ENCODE data around the gene SP8. TPM values are rescaled to one million over a fixed set of nuclear protein-coding genes. Genes with fewer than 3 reads are reported as not detected.
"Not testable (repeated sequence)": the region's sequence is repeated elsewhere in the genome, so short reads cannot be mapped to it uniquely, and the experiment has no call there.

SP8 gene
- not detected for total RNA-seq

DNA sequence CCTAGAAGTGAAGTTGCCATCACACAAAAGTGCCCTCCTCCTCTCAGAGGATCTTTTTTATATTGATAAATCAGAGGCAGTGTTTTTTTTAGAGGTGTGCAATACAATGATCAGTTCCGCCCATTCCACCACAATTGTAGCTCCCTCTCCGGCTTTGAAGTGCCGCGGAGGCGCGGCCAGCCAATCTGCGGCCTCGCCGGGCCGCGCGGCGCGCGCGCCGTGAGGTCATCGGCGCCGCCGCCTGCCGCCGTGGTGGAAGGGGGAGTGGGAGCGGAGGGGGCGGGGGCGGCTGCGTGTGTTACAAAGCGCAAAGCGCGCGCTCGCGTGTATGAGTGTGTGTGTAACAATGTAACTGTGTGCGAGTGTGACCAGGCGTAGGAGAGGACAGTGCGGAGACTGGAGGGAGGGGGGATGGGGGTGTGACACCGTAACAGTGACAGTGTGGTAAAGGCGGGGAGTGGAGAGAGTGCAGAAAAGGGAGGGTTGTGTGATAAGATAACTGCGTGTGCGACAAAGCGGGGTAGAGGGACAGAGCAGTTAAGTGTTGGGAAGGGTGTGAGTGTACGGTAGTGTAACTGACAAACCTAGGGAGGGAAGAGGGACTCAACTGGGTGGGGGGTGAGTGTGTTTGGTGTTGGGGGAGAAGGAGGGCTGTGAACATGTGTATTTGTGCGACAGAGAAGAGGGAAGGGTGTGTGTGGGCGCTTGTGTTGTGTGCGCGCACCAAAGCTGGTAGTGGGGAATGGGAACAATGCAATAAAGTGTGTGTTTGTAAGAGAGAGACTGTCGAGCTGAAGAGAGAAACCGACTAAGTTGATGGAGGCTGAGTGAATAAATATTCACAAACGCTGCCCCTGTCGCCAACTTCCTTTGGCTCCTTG is at the start of gene SP8:
TSS of gene SP8 (minus strand) at position 108 of the 881 bp plus-strand sequence. CDS start at position 20, 88 bp downstream.
- H3K36me3 Mint-ChIP-seq (ENCODE audit: low read depth): peaks cover 7% of the 10 kb centered on the region
- peak within 1 kb of the TSS; percentile 63 for H3K4me3 Mint-ChIP-seq
- CTCF ChIA-PET: no interaction called here
- H3K4me1 Mint-ChIP-seq: peaks cover 18% of the 10 kb centered on the region
- peak within 1 kb of the TSS; percentile 78 for H3K27ac Mint-ChIP-seq
- POLR2A ChIA-PET: interaction anchor here (0.6 kb wide), 1 partner anchor 380 kb away, joined by 5 read pairs; no protein-coding TSS in a partner anchor
- peaks cover 13% of the 10 kb centered on the region for H3K9me3 Mint-ChIP-seq
- peaks cover 76% of the 10 kb centered on the region for H3K27me3 Mint-ChIP-seq
- no peak for DNase-seq

DNA sequence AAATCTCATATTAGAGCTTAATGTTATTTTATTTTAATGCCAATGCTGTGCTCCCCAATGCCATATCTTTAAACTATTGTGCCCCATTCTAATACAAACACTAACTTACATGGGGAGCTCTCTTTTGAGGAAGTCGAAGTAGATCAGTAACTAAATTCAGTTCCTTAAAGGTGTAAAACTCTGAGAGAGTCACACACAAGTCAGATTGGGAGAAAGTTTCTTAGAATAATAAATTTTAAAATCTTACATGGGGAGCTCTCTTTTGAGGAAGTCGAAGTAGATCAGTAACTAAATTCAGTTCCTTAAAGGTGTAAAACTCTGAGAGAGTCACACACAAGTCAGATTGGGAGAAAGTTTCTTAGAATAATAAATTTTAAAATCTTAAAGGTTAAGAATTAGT is 49.7 kb upstream of the SP8 start:
- CTCF ChIA-PET; H3K4me3 Mint-ChIP-seq; POLR2A ChIA-PET; H3K27ac Mint-ChIP-seq; H3K27me3 Mint-ChIP-seq; H3K36me3 Mint-ChIP-seq (ENCODE audit: low read depth); H3K4me1 Mint-ChIP-seq; DNase-seq; H3K9me3 Mint-ChIP-seq: not testable (repeated sequence)

DNA sequence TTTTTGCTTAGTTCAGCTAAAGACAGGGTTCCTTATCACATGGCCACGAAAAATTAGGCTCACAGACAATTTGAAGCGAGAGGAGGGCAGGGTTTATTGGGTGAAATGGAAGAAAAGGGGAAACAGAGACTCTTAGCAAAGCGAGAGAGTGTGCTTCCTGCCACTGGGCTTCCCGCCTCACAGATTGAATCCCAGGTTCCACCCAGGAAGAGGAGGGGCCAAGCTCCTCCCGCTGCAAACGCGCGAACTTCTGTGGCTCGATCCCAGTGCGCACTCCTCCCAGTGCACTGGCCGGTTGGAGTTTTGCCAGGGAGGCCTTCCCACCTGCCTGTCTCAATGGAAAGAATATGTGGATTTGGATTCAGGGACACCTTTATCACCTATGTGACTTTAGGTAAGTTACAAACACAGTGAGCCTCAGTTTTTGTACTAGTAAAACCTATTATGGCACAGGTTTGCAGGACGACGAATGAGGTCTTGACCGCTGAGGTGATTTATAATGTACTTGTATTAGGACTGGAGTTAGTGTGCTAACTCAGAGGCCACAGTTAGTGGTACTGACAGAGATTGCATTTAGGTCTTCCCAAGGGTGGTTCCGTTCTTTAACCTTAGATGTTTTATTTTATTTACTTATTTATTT is 48.5 kb upstream of the SP8 start:
- no peaks in the 10 kb centered on the region for H3K36me3 Mint-ChIP-seq (ENCODE audit: low read depth)
- H3K9me3 Mint-ChIP-seq: no peaks in the 10 kb centered on the region
- CTCF ChIA-PET: interaction anchor here (0.6 kb wide), 1 partner anchor 181 kb away, joined by 3 read pairs; no protein-coding TSS in a partner anchor
- H3K4me1 Mint-ChIP-seq: no peaks in the 10 kb centered on the region
- POLR2A ChIA-PET: no interaction called here
- DNase-seq: no peak
- no peaks in the 10 kb centered on the region for H3K27me3 Mint-ChIP-seq
- no peak overlapping the region for H3K4me3 Mint-ChIP-seq
- no peak overlapping the region for H3K27ac Mint-ChIP-seq

DNA sequence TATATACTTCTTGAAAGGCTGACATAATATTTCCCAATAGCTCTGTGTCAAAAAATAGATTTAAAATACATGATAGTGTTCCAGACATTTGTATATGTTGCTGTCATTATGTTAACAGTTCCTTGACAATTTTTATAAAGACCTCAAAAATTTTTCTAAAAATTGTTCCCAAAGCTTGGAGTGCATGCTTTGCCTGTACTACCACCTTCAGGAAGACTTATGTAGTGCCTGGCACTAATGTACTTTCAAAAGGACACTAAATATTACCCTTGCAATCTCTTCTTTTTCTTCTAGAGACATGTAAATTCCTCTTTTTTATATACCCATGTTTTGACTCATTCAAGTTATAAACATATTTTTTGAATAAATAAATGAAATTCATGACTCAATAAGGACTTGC is 48.0 kb upstream of the SP8 start:
- no peaks in the 10 kb centered on the region for H3K36me3 Mint-ChIP-seq (ENCODE audit: low read depth)
- H3K27me3 Mint-ChIP-seq: no peaks in the 10 kb centered on the region
- ChIA-PET CTCF (no interaction called here), POLR2A (no interaction called here)
- H3K9me3 Mint-ChIP-seq: no peaks in the 10 kb centered on the region
- DNase-seq: no peak
- H3K4me3 Mint-ChIP-seq: no peak overlapping the region
- no peak overlapping the region for H3K27ac Mint-ChIP-seq
- H3K4me1 Mint-ChIP-seq: no peaks in the 10 kb centered on the region

DNA sequence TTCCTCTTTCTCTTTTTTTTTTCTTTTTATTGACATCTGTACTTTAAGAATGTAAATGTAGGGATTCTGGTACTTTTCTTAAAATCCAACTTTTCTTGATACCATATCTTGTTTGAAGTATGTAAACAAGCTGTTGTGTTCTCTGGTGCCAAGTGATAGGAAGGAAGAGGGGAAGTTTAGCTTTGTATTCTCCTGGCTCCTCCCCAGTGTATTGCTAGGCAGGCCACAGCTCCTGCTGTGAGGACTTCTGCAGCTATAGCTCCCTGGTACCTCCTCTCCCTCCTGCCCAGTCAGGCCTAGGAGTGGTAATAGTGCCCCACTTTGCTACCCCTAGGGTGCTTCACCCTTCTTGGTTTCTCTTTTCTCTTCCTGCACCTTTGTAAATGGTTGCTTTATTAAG is 45.3 kb upstream of the SP8 start:
- no peak overlapping the region for H3K4me3 Mint-ChIP-seq
- CTCF ChIA-PET: interaction anchor here (0.6 kb wide), 1 partner anchor 1766 kb away, joined by 5 read pairs; no protein-coding TSS in a partner anchor
- no peaks in the 10 kb centered on the region for H3K27me3 Mint-ChIP-seq
- H3K36me3 Mint-ChIP-seq (ENCODE audit: low read depth): no peaks in the 10 kb centered on the region
- no peaks in the 10 kb centered on the region for H3K4me1 Mint-ChIP-seq
- POLR2A ChIA-PET: no interaction called here
- H3K9me3 Mint-ChIP-seq: no peaks in the 10 kb centered on the region
- DNase-seq: no peak
- H3K27ac Mint-ChIP-seq: no peak overlapping the region

DNA sequence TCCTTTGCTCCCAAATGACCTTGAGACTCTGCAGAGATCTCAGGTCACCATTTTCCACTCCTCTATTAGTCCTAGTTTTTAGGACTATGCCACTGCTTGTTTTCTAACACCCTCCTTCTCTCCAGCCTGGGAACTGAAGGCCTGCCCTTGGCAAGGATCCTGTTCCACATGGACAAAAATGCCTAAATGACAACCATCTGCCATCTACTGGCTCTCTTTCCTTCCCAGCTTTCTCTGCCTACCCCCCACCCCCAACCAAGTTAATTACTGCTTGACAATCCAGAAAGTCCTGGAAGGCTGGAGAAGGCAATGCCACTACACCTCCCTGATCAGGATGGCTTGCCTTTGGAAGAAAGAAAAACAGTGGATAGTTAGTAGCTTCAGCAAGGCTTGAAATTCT is 44.8 kb upstream of the SP8 start:
- POLR2A ChIA-PET: no interaction called here
- CTCF ChIA-PET: interaction anchor here (0.6 kb wide), 1 partner anchor 1767 kb away, joined by 5 read pairs; no protein-coding TSS in a partner anchor
- no peak for DNase-seq
- H3K9me3 Mint-ChIP-seq: no peaks in the 10 kb centered on the region
- no peaks in the 10 kb centered on the region for H3K27me3 Mint-ChIP-seq
- no peak overlapping the region for H3K27ac Mint-ChIP-seq
- no peaks in the 10 kb centered on the region for H3K36me3 Mint-ChIP-seq (ENCODE audit: low read depth)
- no peaks in the 10 kb centered on the region for H3K4me1 Mint-ChIP-seq
- H3K4me3 Mint-ChIP-seq: no peak overlapping the region

DNA sequence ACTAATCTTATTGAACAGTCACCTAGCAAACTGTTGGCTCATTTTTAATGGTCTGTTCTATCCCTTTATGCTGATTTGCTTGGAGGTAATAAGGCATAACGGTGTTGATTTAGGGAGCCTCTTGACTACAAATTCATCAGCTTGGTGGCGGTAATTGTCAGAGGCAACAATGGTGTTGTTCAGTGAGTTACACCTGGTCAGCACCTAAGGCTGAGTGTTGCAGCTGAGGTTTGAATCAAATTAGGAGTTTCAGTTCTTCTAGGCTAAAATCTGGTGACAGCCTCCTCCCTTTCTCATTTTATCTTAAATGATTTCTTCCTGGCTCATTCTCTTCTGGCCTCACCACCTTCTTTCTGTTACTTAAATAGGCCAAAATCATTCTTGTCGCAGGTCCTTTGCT is 42.3 kb upstream of the SP8 start:
- CTCF ChIA-PET: interaction anchor here (0.6 to 0.8 kb wide), 2 partner anchors 444 to 469 kb away, joined by 3 to 4 read pairs; no protein-coding TSS in a partner anchor
- no peaks in the 10 kb centered on the region for H3K36me3 Mint-ChIP-seq (ENCODE audit: low read depth)
- DNase-seq: no peak
- H3K4me3 Mint-ChIP-seq: no peak overlapping the region
- no peaks in the 10 kb centered on the region for H3K9me3 Mint-ChIP-seq
- H3K27ac Mint-ChIP-seq: no peak overlapping the region
- POLR2A ChIA-PET: no interaction called here
- H3K4me1 Mint-ChIP-seq: no peaks in the 10 kb centered on the region
- no peaks in the 10 kb centered on the region for H3K27me3 Mint-ChIP-seq

DNA sequence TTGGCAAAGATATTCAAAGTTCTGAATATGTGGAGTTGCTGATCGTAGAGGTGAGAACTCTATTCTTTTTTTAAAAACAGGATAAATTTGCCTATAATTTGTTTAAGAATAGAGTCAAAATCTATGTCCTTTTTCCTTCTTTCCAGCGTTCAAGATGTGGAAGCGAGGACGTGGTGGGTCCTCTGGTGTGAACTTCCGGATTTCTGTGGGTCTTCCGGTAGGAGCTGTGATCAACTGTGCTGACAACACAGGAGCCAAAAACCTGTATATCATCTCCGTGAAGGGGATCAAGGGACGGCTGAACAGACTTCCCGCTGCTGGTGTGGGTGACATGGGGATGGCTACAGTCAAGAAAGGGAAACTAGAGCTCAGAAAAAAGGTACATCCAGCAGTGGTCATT is 40.5 kb upstream of the SP8 start:
- Mint-ChIP-seq H3K4me1 (no peaks in the 10 kb centered on the region), H3K27me3 (no peaks in the 10 kb centered on the region), H3K9me3 (no peaks in the 10 kb centered on the region), H3K36me3 (ENCODE audit: low read depth) (no peaks in the 10 kb centered on the region), H3K27ac (no peak overlapping the region), H3K4me3 (no peak overlapping the region)
- DNase-seq: no peak
- CTCF ChIA-PET: no interaction called here
- POLR2A ChIA-PET: no interaction called here

DNA sequence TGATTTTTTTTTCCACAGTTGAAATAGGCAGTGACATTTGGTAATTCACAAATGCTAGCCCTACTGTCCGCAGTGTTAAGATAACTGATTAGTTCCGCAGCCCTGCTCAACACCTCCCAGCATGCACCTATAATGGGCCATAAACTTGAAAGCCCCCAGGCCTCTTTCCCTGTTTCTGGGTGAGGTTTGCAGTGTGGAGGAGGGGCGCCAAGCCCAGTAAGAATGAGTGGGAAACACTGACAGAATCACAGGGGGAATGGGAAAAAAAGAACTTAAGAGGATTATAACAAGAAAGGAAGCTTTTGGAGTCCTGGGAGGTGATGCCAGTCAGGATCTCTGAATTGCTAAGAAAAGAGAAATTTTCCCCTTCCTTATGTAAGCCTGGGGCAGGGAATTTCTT is 39.6 kb upstream of the SP8 start:
- Mint-ChIP-seq H3K27ac (no peak overlapping the region), H3K27me3 (no peaks in the 10 kb centered on the region), H3K9me3 (no peaks in the 10 kb centered on the region), H3K4me1 (no peaks in the 10 kb centered on the region), H3K36me3 (ENCODE audit: low read depth) (no peaks in the 10 kb centered on the region), H3K4me3 (no peak overlapping the region)
- CTCF ChIA-PET: no interaction called here
- POLR2A ChIA-PET: no interaction called here
- DNase-seq: no peak

DNA sequence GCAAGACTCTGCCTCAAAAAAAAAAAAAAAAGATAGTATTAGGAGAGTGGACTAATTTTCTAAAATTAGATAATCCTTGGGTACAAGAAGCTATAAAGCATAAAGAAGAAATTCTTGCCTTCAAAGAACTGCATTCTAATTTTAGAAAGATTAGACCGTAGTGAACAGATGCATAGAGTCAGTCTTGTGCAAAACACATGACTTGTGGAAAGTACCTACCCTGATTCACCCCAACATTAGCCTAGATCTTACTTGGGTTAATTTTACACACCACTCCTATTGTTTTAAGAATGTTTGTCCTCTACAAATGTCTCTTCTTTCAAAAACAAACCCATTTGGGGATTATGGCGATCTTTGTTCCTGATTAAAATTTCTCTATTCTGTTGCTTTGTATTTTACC is 38.9 kb upstream of the SP8 start:
- H3K9me3 Mint-ChIP-seq: no peaks in the 10 kb centered on the region
- H3K4me3 Mint-ChIP-seq: no peak overlapping the region
- no peaks in the 10 kb centered on the region for H3K4me1 Mint-ChIP-seq
- H3K27me3 Mint-ChIP-seq: no peaks in the 10 kb centered on the region
- no peak overlapping the region for H3K27ac Mint-ChIP-seq
- no peak for DNase-seq
- ChIA-PET CTCF (no interaction called here), POLR2A (no interaction called here)
- no peaks in the 10 kb centered on the region for H3K36me3 Mint-ChIP-seq (ENCODE audit: low read depth)

DNA sequence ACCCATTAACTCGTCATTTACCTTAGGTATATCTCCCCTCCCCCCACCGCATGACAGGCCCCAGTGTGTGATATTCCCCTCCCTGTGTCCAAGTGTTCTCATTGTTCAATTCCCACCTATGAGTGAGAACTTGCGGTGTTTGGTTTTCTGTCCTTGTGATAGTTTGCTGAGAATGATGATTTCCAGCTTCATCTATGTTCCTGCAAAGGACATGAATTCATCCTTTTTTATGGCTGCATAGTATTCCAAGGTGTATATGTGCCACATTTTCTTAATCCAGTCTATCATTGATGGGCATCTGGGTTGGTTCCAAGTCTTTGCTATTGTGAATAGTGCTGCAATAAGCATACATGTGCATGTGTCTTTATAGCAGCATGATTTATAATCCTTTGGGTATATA is 34.7 kb upstream of the SP8 start:
- POLR2A ChIA-PET; H3K36me3 Mint-ChIP-seq (ENCODE audit: low read depth); H3K4me3 Mint-ChIP-seq; DNase-seq; H3K27me3 Mint-ChIP-seq; H3K4me1 Mint-ChIP-seq; H3K9me3 Mint-ChIP-seq; H3K27ac Mint-ChIP-seq; CTCF ChIA-PET: not testable (repeated sequence)

DNA sequence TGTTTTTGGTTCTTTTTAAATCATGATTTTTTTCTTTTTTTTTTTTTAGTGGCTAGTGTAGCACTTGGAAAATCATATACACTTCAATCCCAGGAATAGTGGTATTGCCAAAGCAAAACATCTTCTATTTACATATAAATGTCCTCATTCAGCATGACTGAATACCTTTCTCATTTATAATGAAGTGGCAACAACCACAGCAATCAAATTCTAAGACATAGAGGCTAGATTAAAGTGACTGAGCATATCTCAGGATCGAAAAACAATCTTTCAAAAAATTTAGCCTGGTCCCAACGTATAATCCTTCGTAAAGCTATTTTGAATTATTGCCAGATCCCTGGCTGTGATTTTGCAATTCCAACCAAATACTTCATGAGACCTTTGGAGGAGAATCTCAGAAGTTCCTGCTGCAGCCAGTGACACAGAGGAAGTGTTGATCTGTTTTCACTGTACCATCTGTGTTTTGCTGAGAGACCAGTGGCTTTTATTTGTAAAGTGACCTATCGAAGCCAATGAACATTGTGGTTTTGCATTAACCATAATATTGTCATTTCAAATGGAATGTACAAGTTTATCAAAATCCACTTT is 29.8 kb upstream of the SP8 start:
- no peak for DNase-seq
- Mint-ChIP-seq H3K27ac (no peak overlapping the region), H3K9me3 (no peaks in the 10 kb centered on the region), H3K4me1 (no peaks in the 10 kb centered on the region), H3K4me3 (no peak overlapping the region), H3K36me3 (ENCODE audit: low read depth) (no peaks in the 10 kb centered on the region), H3K27me3 (no peaks in the 10 kb centered on the region)
- ChIA-PET POLR2A (no interaction called here), CTCF (interaction anchor here (0.8 kb wide), 1 partner anchor 33 kb away, joined by 3 read pairs; no protein-coding TSS in a partner anchor)

DNA sequence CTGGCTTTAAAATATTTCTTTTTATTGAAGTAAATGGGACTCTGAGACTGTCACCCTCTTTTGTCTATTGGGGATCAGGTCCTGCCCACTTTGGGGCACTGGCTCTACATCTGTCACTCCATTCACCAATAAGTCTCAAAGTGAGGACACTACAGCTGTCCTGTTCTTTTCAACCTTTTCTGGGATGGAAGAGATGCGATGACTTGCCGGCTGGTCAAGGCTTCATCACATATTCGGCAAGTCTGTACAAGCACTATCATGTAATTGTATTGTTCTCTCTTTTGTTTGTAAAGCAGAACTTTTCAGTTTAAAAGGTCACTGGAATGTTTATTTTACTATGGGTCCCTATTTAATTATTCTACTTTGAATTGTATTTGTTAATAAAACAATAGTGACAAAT is 17.7 kb upstream of the SP8 start:
- Mint-ChIP-seq H3K4me3 (no peak overlapping the region), H3K27me3 (peaks cover 15% of the 10 kb centered on the region), H3K36me3 (ENCODE audit: low read depth) (no peaks in the 10 kb centered on the region), H3K27ac (no peak overlapping the region), H3K4me1 (no peaks in the 10 kb centered on the region), H3K9me3 (no peaks in the 10 kb centered on the region)
- DNase-seq: no peak
- ChIA-PET POLR2A (no interaction called here), CTCF (no interaction called here)
